ENCODE data around the gene CCDC13.
"Not testable (repeated sequence)": the region's sequence is repeated elsewhere in the genome, so short reads cannot be mapped to it uniquely, and the experiment has no call there.

The CCDC13 gene

GRCh38 chr3:42815826-42816225 is 42.8 kb upstream of the CCDC13 start:
- ChIA-PET CTCF (interaction anchor here (0.6 to 1.2 kb wide), 5 partner anchors 11 to 78 kb away, joined by 3 to 4 read pairs (median 4); partner anchors contain the start of gene HIGD1A), POLR2A (interaction anchor here (4.3 kb wide), 1 partner anchor 11 kb away, joined by 36 read pairs; the partner anchor contains the start of gene HIGD1A)
- DNase-seq (ENCODE audit: extremely low spot score): no peak
- TF ChIP-seq LEF1 (IDR thresholded peaks at IDR 0.05; ENCODE audit: borderline replicate concordance) (no peak), PKNOX1 (IDR thresholded peaks at IDR 0.05) (peak; percentile 26; the same call in 1 of the 2 replicates)

DNA sequence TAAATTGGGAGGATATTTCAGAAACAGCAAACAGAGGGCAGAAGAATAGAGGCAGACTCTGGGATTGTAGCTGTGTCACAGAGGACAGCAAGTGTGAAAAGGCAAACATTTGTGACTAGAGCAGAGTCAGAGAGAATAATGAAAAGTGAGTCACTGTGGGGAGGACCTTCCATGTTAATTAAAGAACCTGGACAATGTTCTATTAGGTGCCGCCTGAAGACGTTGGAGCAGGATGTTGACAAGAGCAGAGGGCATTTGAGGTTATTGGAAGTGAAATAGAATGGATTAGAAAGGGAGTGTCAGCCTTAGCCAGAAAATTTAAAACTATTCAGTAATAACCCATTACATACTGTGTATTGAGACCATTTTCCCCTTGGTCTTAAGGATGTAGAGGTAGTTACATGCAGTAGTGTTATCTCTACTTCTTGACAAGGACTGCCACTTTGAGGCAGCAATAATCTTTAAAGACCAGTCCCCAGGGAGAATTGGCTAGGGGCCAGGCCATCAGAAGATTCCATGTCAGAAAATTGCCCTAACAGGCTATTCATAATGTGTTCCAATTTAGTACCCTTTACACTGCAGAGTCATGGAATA is 42.0 kb upstream of the CCDC13 start:
- DNase-seq (ENCODE audit: extremely low spot score): no peak
- ChIA-PET POLR2A (interaction anchor here (4.3 kb wide), 1 partner anchor 10 kb away, joined by 36 read pairs; the partner anchor contains the start of gene HIGD1A), CTCF (interaction anchor here (0.7 to 0.9 kb wide), 2 partner anchors 15 to 66 kb away, joined by 4 read pairs; no protein-coding TSS in a partner anchor)
- TF ChIP-seq ELF4 (IDR thresholded peaks at IDR 0.05) (no peak), ZNF384 (IDR thresholded peaks at IDR 0.05) (no peak), SP1 (IDR thresholded peaks at IDR 0.05) (no peak), PKNOX1 (IDR thresholded peaks at IDR 0.05) (no peak), LEF1 (IDR thresholded peaks at IDR 0.05; ENCODE audit: borderline replicate concordance) (no peak), CTBP1 (IDR thresholded peaks at IDR 0.05; ENCODE audit: borderline replicate concordance) (no peak), FOXA1 (IDR thresholded peaks at IDR 0.05) (no peak), HDGF (IDR thresholded peaks at IDR 0.05; ENCODE audit: borderline replicate concordance) (no peak), NFRKB (IDR thresholded peaks at IDR 0.05) (no peak), BHLHE40 (IDR thresholded peaks at IDR 0.05; ENCODE audit: borderline replicate concordance) (no peak), FOXM1 (IDR thresholded peaks at IDR 0.05; ENCODE audit: borderline replicate concordance) (no peak), ARNT (IDR thresholded peaks at IDR 0.05) (no peak), FOXK2 (IDR thresholded peaks at IDR 0.05) (no peak), SUZ12 (IDR thresholded peaks at IDR 0.05) (no peak), TARDBP (IDR thresholded peaks at IDR 0.05) (no peak), L3MBTL2 (conservative IDR thresholded peaks at IDR 0.05) (no peak)

DNA sequence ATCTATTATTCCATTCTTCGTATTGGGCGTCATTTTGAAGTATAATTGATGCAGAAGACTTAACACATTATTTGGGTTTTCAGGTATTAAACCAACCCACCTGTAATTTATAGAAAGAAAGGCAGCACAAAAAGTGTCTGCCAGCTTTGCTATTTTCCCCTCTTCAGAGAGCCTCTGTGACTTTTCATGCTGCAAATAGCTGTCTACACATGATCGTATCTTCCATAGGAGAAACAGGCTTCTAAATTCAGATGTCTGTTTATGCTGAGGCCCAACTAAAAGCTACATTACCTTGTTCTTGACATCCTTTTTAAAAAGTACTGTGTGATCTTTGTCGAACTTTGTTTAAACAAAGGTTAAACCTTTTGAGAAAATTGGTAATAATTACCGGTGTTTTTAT is 41.2 kb upstream of the CCDC13 start:
- no peak for DNase-seq (ENCODE audit: extremely low spot score)
- TF ChIP-seq TARDBP (IDR thresholded peaks at IDR 0.05) (no peak), BHLHE40 (IDR thresholded peaks at IDR 0.05; ENCODE audit: borderline replicate concordance) (no peak), FOXA1 (IDR thresholded peaks at IDR 0.05) (no peak), ARNT (IDR thresholded peaks at IDR 0.05) (no peak), ELF4 (IDR thresholded peaks at IDR 0.05) (no peak), FOXM1 (IDR thresholded peaks at IDR 0.05; ENCODE audit: borderline replicate concordance) (no peak), NFRKB (IDR thresholded peaks at IDR 0.05) (no peak), PKNOX1 (IDR thresholded peaks at IDR 0.05) (no peak), SP1 (IDR thresholded peaks at IDR 0.05) (no peak), SUZ12 (IDR thresholded peaks at IDR 0.05) (no peak), ZNF384 (IDR thresholded peaks at IDR 0.05) (no peak)
- CTCF ChIA-PET: no interaction called here
- POLR2A ChIA-PET: interaction anchor here (4.3 kb wide), 1 partner anchor 10 kb away, joined by 36 read pairs; the partner anchor contains the start of gene HIGD1A

GRCh38 chr3:42811118-42811883 is 38.2 kb upstream of the CCDC13 start:
- CTCF ChIA-PET; POLR2A ChIA-PET; DNase-seq (ENCODE audit: extremely low spot score): not testable (repeated sequence)

- DNase-seq (ENCODE audit: extremely low spot score); CTCF ChIA-PET; POLR2A ChIA-PET: not testable (repeated sequence)
Observed at GRCh38 chr3:42810706-42811105, 37.7 kb upstream of the CCDC13 start.

GRCh38 chr3:42809202-42809601 is 36.1 kb upstream of the CCDC13 start, which contains the start of gene ACKR2:
Gene ACKR2, plus strand, starts transcription at chr3:42809445. Its CDS starts 55,058 bp downstream, at chr3:42864503.
- no peak for TF ChIP-seq LEF1 (IDR thresholded peaks at IDR 0.05; ENCODE audit: borderline replicate concordance)
- TF ChIP-seq NFRKB (IDR thresholded peaks at IDR 0.05): no peak
- TF ChIP-seq ELF4 (IDR thresholded peaks at IDR 0.05): no peak
- TF ChIP-seq ARNT (IDR thresholded peaks at IDR 0.05): no peak
- no peak for TF ChIP-seq SP1 (IDR thresholded peaks at IDR 0.05)
- no peak for TF ChIP-seq FOXK2 (IDR thresholded peaks at IDR 0.05)
- TF ChIP-seq FOXM1 (IDR thresholded peaks at IDR 0.05; ENCODE audit: borderline replicate concordance): no peak
- TF ChIP-seq CTBP1 (IDR thresholded peaks at IDR 0.05; ENCODE audit: borderline replicate concordance): no peak
- no peak for TF ChIP-seq PKNOX1 (IDR thresholded peaks at IDR 0.05)
- no peak for DNase-seq (ENCODE audit: extremely low spot score)
- ChIA-PET CTCF (no interaction called here), POLR2A (no interaction called here)
